Mesothelial cell of epicardium (in vitro differentiated cells): ENCODE results near the gene NR1D2. TPM values are rescaled to one million over a fixed set of nuclear protein-coding genes. Genes with fewer than 3 reads are reported as not detected.

Experiments
- DNase-seq, 2 experiments: peaks; one replicate each; pipeline ENCODE4 v3.0.0; 2021; ENCODE audit warnings: low spot score in 2 of 2; ENCODE audit not compliant: unreplicated experiment in 2 of 2
- H3K27ac Mint-ChIP-seq: 2 replicates; pipeline ENCODE4 v1.8.0; 2021; ENCODE audit warnings: mixed read lengths
- H3K27me3 Mint-ChIP-seq: 2 replicates; pipeline ENCODE4 v1.8.0; 2021; ENCODE audit warnings: low read depth, mixed read lengths
- H3K36me3 Mint-ChIP-seq: 2 replicates; pipeline ENCODE4 v1.8.0; 2021; ENCODE audit warnings: mixed read lengths
- H3K4me1 Mint-ChIP-seq: 2 replicates; pipeline ENCODE4 v1.8.0; 2021; ENCODE audit warnings: mixed read lengths
- H3K4me3 Mint-ChIP-seq: 2 replicates; pipeline ENCODE4 v1.8.0; 2021; ENCODE audit warnings: mild to moderate bottlenecking, moderate library complexity, mixed read lengths
- H3K9me3 Mint-ChIP-seq: 2 replicates; pipeline ENCODE4 v1.8.0; 2021; ENCODE audit warnings: mixed read lengths
- total RNA-seq: library from RNA; stranded (reverse); gene quantifications from 3 replicates; pipeline ENCODE4 v1.2.1, GENCODE V29; 2021
- TF ChIP-seq, protein P1 (sequence below): fragments of 200-600 bp; sonication (generic); IDR thresholded peaks from one replicate; pipeline ENCODE4 v1.5.0; 2021; ENCODE audit warnings: antibody characterized with exemption; ENCODE audit not compliant: unreplicated experiment

NR1D2 gene
- total RNA-seq, 1 donor from 2014 or later = 29.2 TPM

DNA sequence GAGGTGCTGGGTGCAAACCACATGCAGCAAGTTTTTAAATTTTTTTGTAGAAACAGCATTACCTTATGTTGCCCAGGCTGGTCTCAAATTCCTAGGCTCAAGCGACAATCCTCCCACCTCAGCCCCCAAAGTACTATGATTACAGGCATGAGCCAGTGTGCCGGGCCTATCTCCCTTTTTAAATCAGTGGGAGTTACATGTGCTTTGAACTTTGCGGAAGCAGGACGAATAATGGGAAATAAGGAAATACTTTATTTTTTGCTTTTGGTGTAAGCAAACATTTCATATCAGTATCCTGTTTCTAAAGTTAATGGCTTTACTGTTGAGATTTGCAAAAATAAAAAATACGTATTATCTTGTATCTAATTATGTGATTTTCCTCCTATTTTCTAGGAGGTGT is 9.1 kb downstream of the NR1D2 start:
- TF ChIP-seq, protein P1, sequence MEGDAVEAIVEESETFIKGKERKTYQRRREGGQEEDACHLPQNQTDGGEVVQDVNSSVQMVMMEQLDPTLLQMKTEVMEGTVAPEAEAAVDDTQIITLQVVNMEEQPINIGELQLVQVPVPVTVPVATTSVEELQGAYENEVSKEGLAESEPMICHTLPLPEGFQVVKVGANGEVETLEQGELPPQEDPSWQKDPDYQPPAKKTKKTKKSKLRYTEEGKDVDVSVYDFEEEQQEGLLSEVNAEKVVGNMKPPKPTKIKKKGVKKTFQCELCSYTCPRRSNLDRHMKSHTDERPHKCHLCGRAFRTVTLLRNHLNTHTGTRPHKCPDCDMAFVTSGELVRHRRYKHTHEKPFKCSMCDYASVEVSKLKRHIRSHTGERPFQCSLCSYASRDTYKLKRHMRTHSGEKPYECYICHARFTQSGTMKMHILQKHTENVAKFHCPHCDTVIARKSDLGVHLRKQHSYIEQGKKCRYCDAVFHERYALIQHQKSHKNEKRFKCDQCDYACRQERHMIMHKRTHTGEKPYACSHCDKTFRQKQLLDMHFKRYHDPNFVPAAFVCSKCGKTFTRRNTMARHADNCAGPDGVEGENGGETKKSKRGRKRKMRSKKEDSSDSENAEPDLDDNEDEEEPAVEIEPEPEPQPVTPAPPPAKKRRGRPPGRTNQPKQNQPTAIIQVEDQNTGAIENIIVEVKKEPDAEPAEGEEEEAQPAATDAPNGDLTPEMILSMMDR = no peak
- Mint-ChIP-seq H3K4me1 (peaks cover 36% of the 10 kb centered on the region), H3K27ac (no peak overlapping the region), H3K9me3 (no peaks in the 10 kb centered on the region), H3K27me3 (no peaks in the 10 kb centered on the region), H3K4me3 (no peak overlapping the region), H3K36me3 (peaks cover 15% of the 10 kb centered on the region)
- DNase-seq = no peak

- Mint-ChIP-seq H3K27ac (no peak overlapping the region), H3K4me1 (peaks cover 21% of the 10 kb centered on the region), H3K36me3 (peaks cover 30% of the 10 kb centered on the region), H3K4me3 (no peak overlapping the region), H3K9me3 (no peaks in the 10 kb centered on the region), H3K27me3 (no peaks in the 10 kb centered on the region)
- TF ChIP-seq, protein P1 = no peak
- no peak for DNase-seq
Observed at GRCh38 chr3:23956701-23957100, 11.6 kb downstream of the NR1D2 start.

DNA sequence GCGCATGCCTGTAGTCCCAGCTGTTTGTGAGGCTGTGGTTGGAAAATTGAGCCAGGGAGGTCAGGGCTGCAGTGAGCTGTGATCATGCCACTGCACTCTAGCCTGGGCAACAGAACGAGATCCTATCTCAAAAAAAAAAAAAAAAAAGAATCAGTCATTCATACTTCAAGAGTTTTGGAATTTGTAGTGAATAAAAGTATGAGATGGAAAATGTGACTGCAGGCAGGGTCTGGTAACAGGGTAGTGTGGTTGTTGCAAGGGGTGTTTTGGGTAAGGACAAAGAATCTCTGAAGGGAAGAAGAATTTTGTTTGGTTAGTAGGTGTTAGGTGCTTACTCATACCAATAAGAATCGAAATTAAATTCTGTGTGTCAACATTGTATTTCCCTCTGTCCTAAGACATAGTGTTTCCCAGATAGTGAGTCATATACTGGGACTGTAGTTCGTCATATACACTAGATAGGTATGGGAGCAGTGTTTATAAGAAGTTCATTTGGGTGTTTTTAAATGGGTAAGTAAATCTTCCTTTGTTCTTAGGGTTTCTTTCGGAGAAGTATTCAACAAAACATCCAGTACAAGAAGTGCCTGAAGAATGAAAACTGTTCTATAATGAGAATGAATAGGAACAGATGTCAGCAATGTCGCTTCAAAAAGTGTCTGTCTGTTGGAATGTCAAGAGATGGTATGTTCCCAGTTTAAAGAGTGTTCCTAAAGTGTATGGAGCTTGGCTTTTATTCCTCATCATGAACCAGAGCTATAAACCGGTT is 14.2 kb downstream of the NR1D2 start:
- no peak for DNase-seq
- H3K4me1 Mint-ChIP-seq = peaks cover 11% of the 10 kb centered on the region
- TF ChIP-seq, protein P1 = no peak
- no peaks in the 10 kb centered on the region for H3K9me3 Mint-ChIP-seq
- peaks cover 47% of the 10 kb centered on the region for H3K36me3 Mint-ChIP-seq
- no peak overlapping the region for H3K27ac Mint-ChIP-seq
- H3K4me3 Mint-ChIP-seq = no peak overlapping the region
- no peaks in the 10 kb centered on the region for H3K27me3 Mint-ChIP-seq

- Mint-ChIP-seq H3K4me3 (no peak overlapping the region), H3K4me1 (peaks cover 6% of the 10 kb centered on the region), H3K9me3 (no peaks in the 10 kb centered on the region), H3K27ac (no peak overlapping the region), H3K27me3 (no peaks in the 10 kb centered on the region), H3K36me3 (peaks cover 52% of the 10 kb centered on the region)
- TF ChIP-seq, protein P1 = no peak
- no peak for DNase-seq
Observed at GRCh38 chr3:23960649-23961048, 15.6 kb downstream of the NR1D2 start.

DNA sequence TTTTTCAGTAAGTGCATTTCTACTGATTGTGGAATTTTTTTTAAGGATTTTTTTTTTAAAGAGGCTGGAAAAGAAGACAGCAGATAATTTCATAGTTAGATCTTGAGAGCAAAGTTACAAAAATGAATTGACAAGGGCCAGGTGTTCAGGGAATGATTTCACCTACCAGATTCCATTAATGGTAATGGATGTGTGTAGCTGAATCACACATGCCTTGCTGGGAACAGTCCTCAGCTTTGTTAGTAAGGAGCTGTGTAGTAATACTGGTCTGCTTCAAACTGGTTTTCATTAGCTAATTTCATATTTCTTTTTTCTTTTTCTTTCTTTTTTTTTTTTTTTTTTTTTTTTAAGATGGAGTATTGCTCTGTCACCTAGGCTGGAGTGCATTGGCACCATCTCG is 16.0 kb downstream of the NR1D2 start:
- H3K4me3 Mint-ChIP-seq = no peak overlapping the region
- H3K9me3 Mint-ChIP-seq = no peaks in the 10 kb centered on the region
- no peaks in the 10 kb centered on the region for H3K27me3 Mint-ChIP-seq
- TF ChIP-seq, protein P1 = no peak
- H3K27ac Mint-ChIP-seq = no peak overlapping the region
- peaks cover 9% of the 10 kb centered on the region for H3K4me1 Mint-ChIP-seq
- no peak for DNase-seq
- H3K36me3 Mint-ChIP-seq = peaks cover 52% of the 10 kb centered on the region

- no peaks in the 10 kb centered on the region for H3K27me3 Mint-ChIP-seq
- H3K4me1 Mint-ChIP-seq = peaks cover 10% of the 10 kb centered on the region
- no peak overlapping the region for H3K27ac Mint-ChIP-seq
- H3K36me3 Mint-ChIP-seq = peaks cover 50% of the 10 kb centered on the region
- TF ChIP-seq, protein P1 = no peak
- DNase-seq = no peak
- H3K4me3 Mint-ChIP-seq = no peak overlapping the region
- H3K9me3 Mint-ChIP-seq = no peaks in the 10 kb centered on the region
Observed at GRCh38 chr3:23961913-23962312, 16.8 kb downstream of the NR1D2 start.
